Ectodermal cell (in vitro differentiated cells): Measurements from ENCODE around the gene SARM1.

ENCODE experiments used
- H3K27ac ChIP-seq: 2 replicates; pipeline ENCODE4 v1.7.0; 2013; ENCODE audit warnings: mild to moderate bottlenecking, low read depth, low read length; ENCODE audit not compliant: insufficient read depth, poor library complexity, severe bottlenecking
- H3K27me3 ChIP-seq: 2 replicates; pipeline ENCODE4 v1.7.0; 2013; ENCODE audit warnings: mild to moderate bottlenecking, low read length; ENCODE audit not compliant: insufficient read depth, control insufficient read depth, poor library complexity, severe bottlenecking
- H3K36me3 ChIP-seq: one replicate; pipeline ENCODE4 v1.7.0; 2013; ENCODE audit warnings: low read length; ENCODE audit not compliant: control insufficient read depth, insufficient read depth
- H3K4me1 ChIP-seq: one replicate; pipeline ENCODE4 v1.7.0; 2013; ENCODE audit warnings: low read length; ENCODE audit not compliant: control insufficient read depth, insufficient read depth
- H3K4me3 ChIP-seq: 2 replicates; pipeline ENCODE4 v1.7.0; 2013; ENCODE audit warnings: low read depth, low read length, control low read depth; ENCODE audit not compliant: insufficient read depth
- H3K9me3 ChIP-seq: 2 replicates; pipeline ENCODE4 v1.7.0; 2013; ENCODE audit warnings: mild to moderate bottlenecking, low read length, moderate library complexity; ENCODE audit not compliant: control insufficient read depth
- WGBS, 2 experiments: methylation state at CpG; one replicate each; pipeline ENCODE4 v1.1.7; 2013; ENCODE audit warnings: missing lambda C conversion rate in 2 of 2; 5-methylcytosine and 5-hydroxymethylcytosine counted together

SARM1 gene

DNA sequence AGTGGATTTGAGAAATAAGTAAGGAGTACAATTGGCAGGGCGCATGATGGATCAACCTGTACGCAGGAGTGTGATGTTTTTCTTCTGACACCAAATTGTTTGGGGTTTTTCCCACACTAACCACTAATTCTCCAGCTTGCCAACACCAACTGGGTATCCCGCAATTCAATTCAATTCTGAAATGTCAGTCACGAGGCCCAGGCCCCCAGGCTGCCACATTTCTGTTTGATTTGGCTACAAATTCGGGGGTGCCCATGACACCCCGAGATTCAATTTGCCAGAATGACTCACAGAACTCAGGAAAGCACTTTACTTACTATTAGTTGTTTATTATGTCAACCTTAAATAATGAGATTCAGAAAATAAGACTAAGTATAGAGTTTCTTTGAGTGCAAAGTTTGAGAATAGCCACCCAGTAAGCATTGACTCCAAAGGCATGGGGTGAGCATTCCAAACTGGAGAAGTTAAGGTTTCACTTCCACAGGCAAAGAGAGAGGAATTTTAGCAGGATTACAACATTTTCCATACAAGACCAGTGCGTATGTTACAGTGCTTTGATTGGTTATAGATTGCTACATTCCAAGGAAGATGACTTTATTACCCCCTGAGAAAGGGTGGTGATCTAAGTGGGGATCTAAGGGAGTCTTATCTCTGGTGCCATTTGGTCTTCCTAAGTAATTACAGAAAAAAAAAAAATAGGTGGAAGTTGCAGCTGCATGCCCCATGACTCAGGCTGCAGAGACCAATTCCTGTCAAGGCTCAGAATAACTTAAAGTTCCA, 23.0 kb downstream of the SARM1 start:
- no peaks in the 10 kb centered on the region for H3K9me3 ChIP-seq
- H3K27ac ChIP-seq = no peak overlapping the region
- WGBS, 2 experiments = 79 to 88% methylated on average over 7 of the region's 7 CpGs
- H3K4me3 ChIP-seq = no peak overlapping the region
- H3K27me3 ChIP-seq = no peaks in the 10 kb centered on the region
- H3K4me1 ChIP-seq = peaks cover 4% of the 10 kb centered on the region
- no peaks in the 10 kb centered on the region for H3K36me3 ChIP-seq

DNA sequence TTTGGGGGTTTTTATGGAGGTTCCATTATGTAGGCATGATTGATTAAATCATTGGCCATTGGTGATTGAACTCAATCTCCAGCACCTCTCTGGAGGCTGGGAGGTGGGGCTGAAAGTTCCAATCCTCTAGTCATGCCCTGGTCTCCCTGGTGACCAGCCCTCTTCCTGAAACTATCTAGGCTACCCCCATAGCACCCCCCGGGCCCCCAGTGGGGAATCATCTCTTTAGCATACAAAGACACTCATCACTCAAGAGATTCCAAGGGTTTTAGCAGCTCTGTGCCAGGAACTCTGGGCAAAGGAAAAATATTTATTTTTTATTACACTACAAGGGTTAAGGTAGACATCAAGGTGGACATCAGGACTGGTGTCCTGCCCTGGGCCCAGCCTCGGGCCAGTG, 23.9 kb downstream of the SARM1 start:
- Histone ChIP-seq H3K36me3 (no peaks in the 10 kb centered on the region), H3K27me3 (peaks cover 5% of the 10 kb centered on the region), H3K4me3 (no peak overlapping the region), H3K27ac (no peak overlapping the region), H3K9me3 (no peaks in the 10 kb centered on the region), H3K4me1 (peaks cover 4% of the 10 kb centered on the region)
- WGBS, 2 experiments = 51 to 69% methylated on average over 2 of the region's 2 CpGs

DNA sequence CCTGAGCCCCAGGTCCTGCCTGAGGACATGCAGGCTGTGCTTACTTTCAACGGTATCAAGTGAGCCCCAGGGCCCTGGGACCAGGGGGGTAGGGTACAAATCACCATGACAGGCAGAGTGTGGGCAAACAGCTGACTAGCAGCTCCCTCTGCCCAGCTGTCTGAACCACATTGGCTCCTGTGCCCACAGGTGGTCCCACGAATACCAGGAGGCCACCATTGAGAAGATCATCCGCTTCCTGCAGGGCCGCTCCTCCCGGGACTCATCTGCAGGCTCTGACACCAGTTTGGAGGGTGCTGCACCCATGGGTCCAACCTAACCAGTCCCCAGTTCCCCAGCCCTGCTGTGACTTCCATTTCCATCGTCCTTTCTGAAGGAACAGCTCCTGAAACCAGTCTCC, 24.5 kb downstream of the SARM1 start:
- Histone ChIP-seq H3K36me3 (no peaks in the 10 kb centered on the region), H3K4me1 (peaks cover 4% of the 10 kb centered on the region), H3K27me3 (peaks cover 11% of the 10 kb centered on the region), H3K27ac (no peak overlapping the region), H3K9me3 (no peaks in the 10 kb centered on the region), H3K4me3 (no peak overlapping the region)
- 91 to 95% methylated on average over 6 of the region's 6 CpGs for WGBS, 2 experiments

DNA sequence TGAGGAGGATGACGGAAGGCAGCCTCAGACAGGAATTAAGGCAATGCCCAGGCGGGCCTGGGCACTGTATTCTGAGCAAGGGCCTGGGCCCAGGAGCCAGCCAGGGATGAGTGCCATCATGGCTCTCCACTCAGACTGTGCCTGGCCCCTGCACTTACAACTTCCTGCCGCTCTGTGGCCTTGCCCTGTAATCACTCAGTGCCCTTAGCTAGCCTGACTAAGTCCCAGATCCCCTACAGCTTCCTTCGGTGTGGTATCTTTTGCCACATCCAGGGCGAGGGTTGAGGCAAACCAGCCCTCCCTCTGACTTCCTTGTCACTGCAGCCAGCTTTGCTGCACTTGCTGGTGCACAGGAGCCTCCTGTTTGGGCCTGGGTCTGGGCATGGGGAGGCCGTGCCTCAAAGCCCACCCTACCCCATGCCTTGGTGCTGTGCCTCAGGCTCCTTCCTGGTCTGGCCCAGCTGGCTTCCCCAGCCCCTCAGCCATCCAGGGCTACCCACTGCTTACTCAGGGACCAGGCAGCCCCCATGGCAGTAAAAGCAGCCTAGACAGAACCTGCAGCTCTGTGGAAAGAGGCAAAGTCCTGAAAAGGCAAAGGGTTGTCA, 25.2 kb downstream of the SARM1 start:
- no peak overlapping the region for H3K27ac ChIP-seq
- peaks cover 4% of the 10 kb centered on the region for H3K4me1 ChIP-seq
- no peak overlapping the region for H3K4me3 ChIP-seq
- H3K36me3 ChIP-seq = no peaks in the 10 kb centered on the region
- no peaks in the 10 kb centered on the region for H3K9me3 ChIP-seq
- 77 to 82% methylated on average over 6 of the region's 6 CpGs for WGBS, 2 experiments
- H3K27me3 ChIP-seq = peaks cover 19% of the 10 kb centered on the region

DNA sequence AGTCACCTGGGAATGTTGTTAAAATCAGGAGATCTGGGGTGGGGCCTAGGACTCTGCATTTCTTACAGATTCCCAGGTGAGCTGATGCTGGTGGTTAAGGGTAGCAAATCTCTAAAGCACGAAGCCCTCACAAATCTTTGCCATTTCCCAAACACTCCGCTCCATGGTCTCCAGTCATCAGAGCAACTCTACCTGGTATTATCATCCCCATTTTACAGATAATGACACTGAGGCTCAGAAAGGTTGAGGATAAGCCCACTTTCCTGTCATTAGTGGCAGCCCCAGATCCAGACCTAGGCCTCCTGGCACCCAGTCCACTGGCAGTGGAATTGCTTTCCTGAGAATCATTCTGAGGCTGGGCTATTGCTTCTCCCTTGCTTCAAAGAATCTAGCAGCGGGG, 25.8 kb downstream of the SARM1 start:
- Histone ChIP-seq H3K4me1 (peaks cover 4% of the 10 kb centered on the region), H3K27me3 (peaks cover 24% of the 10 kb centered on the region), H3K27ac (no peak overlapping the region), H3K36me3 (no peaks in the 10 kb centered on the region), H3K9me3 (no peaks in the 10 kb centered on the region), H3K4me3 (no peak overlapping the region)
- 81 to 93% methylated on average over 3 of the region's 3 CpGs for WGBS, 2 experiments

- Histone ChIP-seq H3K4me3 (no peak overlapping the region), H3K27ac (no peak overlapping the region), H3K4me1 (peaks cover 4% of the 10 kb centered on the region), H3K9me3 (no peaks in the 10 kb centered on the region), H3K36me3 (no peaks in the 10 kb centered on the region), H3K27me3 (peaks cover 29% of the 10 kb centered on the region)
- 86 to 87% methylated on average over 7 of the region's 7 CpGs for WGBS, 2 experiments
Observed at GRCh38 chr17:28397687-28398279, 26.3 kb downstream of the SARM1 start.

DNA sequence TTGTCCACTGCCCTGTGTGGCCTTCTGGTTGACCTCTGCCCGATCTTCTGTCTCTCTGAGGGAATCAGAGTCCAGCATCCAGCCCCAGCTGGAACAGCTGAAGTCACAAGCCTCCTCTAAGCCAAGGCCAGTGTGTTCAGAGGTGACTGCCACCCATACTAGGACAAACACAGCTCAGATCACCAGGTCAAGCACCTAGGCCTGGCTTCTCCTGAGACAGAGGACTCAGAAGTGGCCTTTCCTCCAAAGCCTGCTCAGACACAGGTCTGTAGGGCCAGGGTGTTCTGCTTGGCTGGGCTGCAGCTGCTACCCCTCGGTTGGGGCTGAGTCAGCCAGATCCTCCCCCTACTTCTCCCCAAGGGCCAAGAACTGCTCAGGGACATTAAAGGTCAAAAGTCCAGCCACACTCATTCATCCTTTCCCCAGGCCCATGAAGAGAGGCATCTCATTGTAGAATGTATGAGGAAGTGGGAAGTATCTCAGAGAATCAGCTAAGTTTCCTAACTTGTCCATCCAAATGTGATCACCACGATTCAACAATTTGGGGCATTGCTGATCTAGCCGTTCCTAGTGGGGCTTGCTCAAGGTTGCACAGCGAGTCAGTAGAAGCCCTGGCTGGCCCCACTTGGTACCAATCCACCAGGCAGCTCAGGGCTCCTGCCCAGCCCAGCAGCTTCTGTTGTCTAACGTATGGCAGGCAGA, 26.9 kb downstream of the SARM1 start:
- Histone ChIP-seq H3K27ac (no peak overlapping the region), H3K9me3 (no peaks in the 10 kb centered on the region), H3K36me3 (no peaks in the 10 kb centered on the region), H3K4me3 (no peak overlapping the region), H3K4me1 (peaks cover 4% of the 10 kb centered on the region), H3K27me3 (peaks cover 35% of the 10 kb centered on the region)
- 87 to 91% methylated on average over 6 of the region's 6 CpGs for WGBS, 2 experiments

- Histone ChIP-seq H3K4me3 (no peak overlapping the region), H3K4me1 (peaks cover 4% of the 10 kb centered on the region), H3K27ac (no peak overlapping the region), H3K36me3 (no peaks in the 10 kb centered on the region), H3K9me3 (no peaks in the 10 kb centered on the region), H3K27me3 (peaks cover 49% of the 10 kb centered on the region)
- WGBS, 2 experiments = 95% methylated on average over 4 of the region's 4 CpGs
Observed at GRCh38 chr17:28399808-28400207, 28.3 kb downstream of the SARM1 start.

GRCh38 chr17:28402224-28402630, 30.7 kb downstream of the SARM1 start:
- no peak overlapping the region for H3K27ac ChIP-seq
- WGBS, 2 experiments = 2 to 18% methylated on average over 3 of the region's 3 CpGs
- no peak overlapping the region for H3K4me3 ChIP-seq
- H3K9me3 ChIP-seq = no peaks in the 10 kb centered on the region
- H3K36me3 ChIP-seq = no peaks in the 10 kb centered on the region
- peaks cover 73% of the 10 kb centered on the region for H3K27me3 ChIP-seq
- H3K4me1 ChIP-seq = peaks cover under 1% of the 10 kb centered on the region

- no peaks in the 10 kb centered on the region for H3K36me3 ChIP-seq
- H3K27ac ChIP-seq = no peak overlapping the region
- peaks cover 73% of the 10 kb centered on the region for H3K27me3 ChIP-seq
- peaks cover 4% of the 10 kb centered on the region for H3K4me1 ChIP-seq
- WGBS, 2 experiments = 72 to 75% methylated on average over 6 of the region's 6 CpGs
- no peaks in the 10 kb centered on the region for H3K9me3 ChIP-seq
- H3K4me3 ChIP-seq = no peak overlapping the region
Observed at GRCh38 chr17:28402844-28403243, 31.4 kb downstream of the SARM1 start.
